BLaER1 (cell line): ENCODE results near the gene DIP2C.
"Not testable (repeated sequence)": the region's sequence is repeated elsewhere in the genome, so short reads cannot be mapped to it uniquely, and the experiment has no call there.

Experiments
- H3K27ac ChIP-seq: shearing (Covaris generic); formaldehyde crosslinking; 2 replicates; pipeline ENCODE4 v1.8.1; 2022
- H3K27me3 ChIP-seq: shearing (Covaris generic); formaldehyde crosslinking; 2 replicates; pipeline ENCODE4 v1.8.1; 2022
- H3K36me3 ChIP-seq: shearing (Covaris generic); formaldehyde crosslinking; 2 replicates; pipeline ENCODE4 v1.8.1; 2022
- H3K4me1 ChIP-seq: shearing (Covaris generic); formaldehyde crosslinking; 2 replicates; pipeline ENCODE4 v1.8.1; 2022
- H3K4me2 ChIP-seq: shearing (Covaris generic); formaldehyde crosslinking; 2 replicates; pipeline ENCODE4 v1.8.1; 2022
- H3K4me3 ChIP-seq: shearing (Covaris generic); formaldehyde crosslinking; 2 replicates; pipeline ENCODE4 v1.8.1; 2022
- H3K9ac ChIP-seq: shearing (Covaris generic); formaldehyde crosslinking; 2 replicates; pipeline ENCODE4 v1.8.1; 2022
- H3K9me3 ChIP-seq: shearing (Covaris generic); formaldehyde crosslinking; 2 replicates; pipeline ENCODE4 v1.8.1; 2022
- H4K20me1 ChIP-seq: shearing (Covaris generic); formaldehyde crosslinking; 2 replicates; pipeline ENCODE4 v1.8.1; 2022
- Cebpa-rat ChIP-seq: shearing (Covaris generic); IDR thresholded peaks from 2 replicates; pipeline ENCODE4 v1.8.1; 2022

DIP2C gene

DNA sequence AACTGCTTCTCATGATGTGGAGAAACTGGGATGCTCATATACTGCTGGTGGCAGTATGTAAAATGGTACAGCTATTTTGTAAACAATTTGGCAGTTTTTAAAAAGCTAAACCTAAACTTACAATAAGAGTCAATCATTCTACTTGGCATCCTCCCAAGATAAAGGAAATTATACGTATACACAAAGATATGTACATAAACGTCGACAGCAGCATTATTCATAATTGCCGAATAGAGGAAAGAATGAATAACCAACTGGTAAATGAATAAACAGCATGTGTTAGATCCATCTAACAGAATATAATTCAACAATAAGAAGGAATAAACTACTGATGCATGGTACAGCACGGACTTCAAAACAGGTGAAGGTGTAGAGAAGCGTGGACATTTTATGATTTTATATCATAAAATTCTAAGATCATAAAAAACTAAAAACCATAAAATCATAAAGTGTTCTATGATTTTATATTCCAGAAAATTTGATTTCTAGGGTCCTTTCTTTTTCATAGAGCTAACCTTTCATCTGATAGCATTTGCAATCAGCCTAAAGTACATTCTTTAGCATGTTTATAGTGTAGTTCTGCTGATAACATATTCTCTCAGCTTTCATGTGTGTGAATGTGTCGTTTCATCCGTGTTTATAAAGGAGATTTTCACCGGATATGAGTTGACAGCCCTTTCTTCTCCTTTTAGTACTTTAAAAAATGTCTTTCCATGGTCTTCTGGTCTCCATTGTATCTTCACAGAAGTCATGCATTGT lies 261.5 kb downstream of the DIP2C start:
- Histone ChIP-seq H4K20me1 (no peaks in the 10 kb centered on the region), H3K4me3 (no peak overlapping the region), H3K9ac (no peak overlapping the region), H3K36me3 (peaks cover 9% of the 10 kb centered on the region), H3K9me3 (no peaks in the 10 kb centered on the region), H3K4me2 (no peak overlapping the region), H3K27ac (no peak overlapping the region), H3K4me1 (no peaks in the 10 kb centered on the region), H3K27me3 (no peaks in the 10 kb centered on the region)
- no peak for TF ChIP-seq Cebpa-rat

DNA sequence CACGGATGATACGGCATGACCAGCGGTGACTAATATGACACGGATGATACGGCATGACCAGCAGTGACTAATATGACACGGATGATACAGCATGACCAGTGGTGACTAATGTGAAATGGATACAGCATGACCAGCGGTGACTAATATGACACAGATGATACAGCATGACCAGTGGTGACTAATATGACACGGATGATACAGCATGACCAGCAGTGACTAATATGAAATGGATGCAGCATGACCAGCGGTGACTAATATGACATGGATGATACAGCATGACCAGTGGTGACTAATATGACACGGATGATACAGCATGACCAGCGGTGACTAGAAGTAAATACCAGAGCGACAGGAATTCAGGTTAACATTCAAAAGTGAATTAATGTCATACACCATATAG lies 264.1 kb downstream of the DIP2C start:
- H3K4me3 ChIP-seq, H3K9me3 ChIP-seq, H3K4me2 ChIP-seq, H3K9ac ChIP-seq, H3K27me3 ChIP-seq, H3K4me1 ChIP-seq, H3K27ac ChIP-seq, H4K20me1 ChIP-seq: not testable (repeated sequence)
- H3K36me3 ChIP-seq, result peaks cover 26% of the 10 kb centered on the region

DNA sequence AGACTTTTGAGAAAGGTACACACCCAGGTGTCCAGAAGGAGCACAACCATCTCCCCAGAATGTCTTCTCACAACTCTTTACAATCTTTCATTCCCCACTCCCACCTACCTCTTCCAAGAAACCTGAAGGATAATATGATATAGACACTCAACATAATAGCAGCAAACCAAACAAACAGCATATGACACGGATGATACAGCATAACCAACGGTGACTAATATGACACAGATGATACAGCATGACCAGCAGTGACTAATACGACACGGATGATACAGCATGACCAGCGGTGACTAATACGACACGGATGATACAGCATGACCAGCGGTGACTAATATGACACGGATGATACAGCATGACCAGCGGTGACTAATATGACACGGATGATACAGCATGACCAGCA lies 264.7 kb downstream of the DIP2C start:
- peaks cover 33% of the 10 kb centered on the region for H3K36me3 ChIP-seq
- not testable (repeated sequence) for H3K27me3 ChIP-seq, H3K9me3 ChIP-seq, H3K27ac ChIP-seq, H3K4me1 ChIP-seq, H4K20me1 ChIP-seq, H3K9ac ChIP-seq, H3K4me2 ChIP-seq, H3K4me3 ChIP-seq

DNA sequence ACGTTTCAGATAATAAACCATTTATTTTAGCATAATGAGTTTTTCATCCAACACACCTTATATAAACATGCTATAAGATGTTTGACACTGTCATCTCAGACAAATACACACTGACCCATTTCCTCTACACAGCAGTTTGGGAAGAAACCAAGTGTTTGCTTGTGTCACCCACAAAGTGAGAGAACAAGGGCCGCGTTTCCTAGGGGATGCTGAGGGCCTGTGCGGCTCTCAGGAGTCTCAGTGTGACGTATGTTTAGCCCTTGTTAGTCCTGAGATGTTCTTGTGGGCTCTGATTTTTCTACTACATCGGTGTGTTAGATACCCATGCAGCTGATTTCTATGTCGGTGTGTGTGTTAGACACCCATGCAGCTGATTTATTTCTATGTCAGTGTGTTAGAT lies 266.3 kb downstream of the DIP2C start:
- Histone ChIP-seq H3K9ac (no peak overlapping the region), H3K4me2 (no peak overlapping the region)
- TF ChIP-seq Cebpa-rat, result no peak

DNA sequence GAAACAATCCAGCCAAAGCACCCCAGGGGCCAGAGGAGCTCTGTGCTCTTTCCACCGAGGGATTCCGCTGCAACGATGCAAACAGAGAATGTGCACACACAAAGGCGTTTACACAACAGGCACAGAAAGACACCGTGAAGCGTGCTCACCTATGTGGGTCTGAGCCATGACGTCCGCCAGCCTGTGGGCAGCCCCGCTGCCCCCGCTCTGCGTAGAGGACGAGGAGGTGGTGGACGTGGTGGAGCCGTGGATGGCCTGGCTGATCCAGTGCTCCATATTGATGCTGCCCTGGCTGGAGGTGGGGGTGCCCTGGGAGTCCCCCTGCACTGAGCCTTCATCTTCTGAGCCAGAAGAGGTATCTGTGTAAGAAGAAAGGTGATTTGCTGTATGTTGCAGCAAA lies 266.8 kb downstream of the DIP2C start:
- H3K9me3 ChIP-seq, result no peaks in the 10 kb centered on the region
- H3K4me2 ChIP-seq, result peak overlapping the region; percentile 9; the same call in 1 of the 2 replicates
- peaks cover 9% of the 10 kb centered on the region for H3K4me1 ChIP-seq
- H3K27ac ChIP-seq, result no peak overlapping the region
- 0 out of 2 replicates have a peak, but pooled peaks cover 4% of the 10 kb centered on the region for H4K20me1 ChIP-seq
- no peak overlapping the region for H3K4me3 ChIP-seq
- no peaks in the 10 kb centered on the region for H3K27me3 ChIP-seq
- TF ChIP-seq Cebpa-rat, result no peak
- peaks cover 50% of the 10 kb centered on the region for H3K36me3 ChIP-seq
- no peak overlapping the region for H3K9ac ChIP-seq

More for the DNA sequence above, 266.3 kb downstream of the DIP2C start:
- H3K27me3 ChIP-seq, result no peaks in the 10 kb centered on the region
- no peaks in the 10 kb centered on the region for H3K9me3 ChIP-seq
- H4K20me1 ChIP-seq, result 0 out of 2 replicates have a peak, but pooled peaks cover 4% of the 10 kb centered on the region
- H3K36me3 ChIP-seq, result peaks cover 48% of the 10 kb centered on the region
- peaks cover 9% of the 10 kb centered on the region for H3K4me1 ChIP-seq
- no peak overlapping the region for H3K4me3 ChIP-seq
- no peak overlapping the region for H3K27ac ChIP-seq

DNA sequence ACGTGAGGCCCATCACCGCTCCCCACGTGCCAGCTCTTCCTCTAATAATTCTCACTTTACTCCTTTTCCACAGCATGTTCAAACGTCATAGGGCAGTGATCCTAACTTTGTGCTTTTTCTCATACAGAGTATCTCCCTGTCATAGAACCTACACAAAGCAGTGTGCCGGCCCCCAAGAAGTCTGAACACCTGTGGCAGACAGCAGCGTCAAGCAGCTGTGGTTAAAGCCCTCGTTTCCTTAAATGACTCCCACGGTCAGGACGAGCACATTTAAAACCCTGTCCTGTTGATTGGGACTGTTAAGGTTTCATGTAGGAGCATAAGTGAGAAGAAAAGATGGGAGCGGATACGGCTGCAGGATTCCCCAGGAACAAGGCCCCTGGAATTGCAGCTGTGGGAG lies 267.2 kb downstream of the DIP2C start:
- H3K9me3 ChIP-seq, result no peaks in the 10 kb centered on the region
- no peak overlapping the region for H3K9ac ChIP-seq
- no peaks in the 10 kb centered on the region for H3K27me3 ChIP-seq
- peak overlapping the region; percentile 9; the same call in 1 of the 2 replicates for H3K4me2 ChIP-seq
- TF ChIP-seq Cebpa-rat, result no peak
- H4K20me1 ChIP-seq, result 0 out of 2 replicates have a peak, but pooled peaks cover 4% of the 10 kb centered on the region
- no peak overlapping the region for H3K4me3 ChIP-seq
- no peak overlapping the region for H3K27ac ChIP-seq
- H3K4me1 ChIP-seq, result peaks cover 9% of the 10 kb centered on the region
- peaks cover 52% of the 10 kb centered on the region for H3K36me3 ChIP-seq

DNA sequence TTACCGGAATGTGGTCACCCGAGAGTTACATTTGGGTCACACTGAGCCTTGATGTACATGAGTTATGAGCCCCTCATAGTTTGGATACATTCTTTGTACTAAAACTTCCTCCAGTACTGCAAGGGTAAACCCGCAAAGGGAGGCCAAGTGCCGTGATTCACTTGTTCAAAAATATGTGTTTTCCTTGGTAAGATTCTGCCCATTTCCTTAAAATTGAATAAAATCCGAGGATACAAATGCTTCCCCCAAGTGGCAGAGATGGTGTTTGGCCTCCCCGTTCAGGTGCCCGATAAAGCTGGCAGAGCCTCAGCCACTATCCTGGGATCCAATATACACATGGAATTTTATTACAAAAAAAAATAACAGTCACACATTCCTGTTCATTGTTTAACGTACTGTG lies 268.3 kb downstream of the DIP2C start:
- no peak overlapping the region for H3K9ac ChIP-seq

DNA sequence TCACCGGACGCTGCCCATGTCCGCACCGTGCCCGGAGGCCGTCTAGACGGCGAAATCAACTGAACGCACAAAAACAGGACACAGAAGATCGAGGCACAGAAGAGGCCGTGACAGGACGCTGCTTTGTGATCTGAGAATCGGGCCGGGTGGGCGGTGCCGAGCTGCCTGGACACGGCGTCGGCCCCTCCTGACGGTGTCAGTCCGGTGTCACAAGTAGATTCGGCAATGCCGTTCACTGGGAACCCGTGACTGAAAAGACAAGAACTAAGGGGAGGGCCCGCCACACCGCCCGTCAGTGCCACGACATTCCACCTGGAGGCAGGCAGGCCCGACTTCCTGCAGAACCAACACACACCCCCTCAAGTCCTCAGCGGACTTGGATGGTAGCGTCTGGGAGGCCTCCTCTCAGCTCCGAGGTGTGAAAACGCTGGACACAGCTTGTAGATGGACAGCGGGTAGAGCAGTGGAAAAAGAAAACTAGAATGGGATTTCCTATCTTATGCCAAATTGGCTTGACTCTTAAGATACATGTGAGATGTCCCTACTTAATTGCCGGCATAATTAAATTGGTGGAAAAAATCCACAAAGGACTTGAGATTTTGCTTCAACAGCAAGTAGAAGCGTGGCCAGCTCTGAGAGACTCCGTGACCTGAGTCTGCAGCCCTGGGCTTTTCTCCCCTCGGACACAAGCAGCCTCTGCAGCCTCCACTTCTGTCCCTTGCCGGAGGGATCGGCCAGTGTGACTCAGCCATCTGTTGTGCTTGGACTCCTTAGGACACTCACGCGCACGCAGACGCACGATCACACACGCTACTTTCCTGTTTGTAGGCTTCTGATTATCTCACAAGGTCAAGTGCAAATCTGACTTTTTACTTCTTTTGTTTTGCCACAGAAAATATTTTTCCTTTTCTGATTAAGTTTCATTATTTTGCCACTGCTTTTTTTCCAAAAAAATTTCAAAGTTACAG lies 269.0 kb downstream of the DIP2C start:
- H3K36me3 ChIP-seq, result peaks cover 67% of the 10 kb centered on the region
- H3K4me2 ChIP-seq, result no peak overlapping the region
- H4K20me1 ChIP-seq, result 0 out of 2 replicates have a peak, but pooled peaks cover 4% of the 10 kb centered on the region
- H3K4me3 ChIP-seq, result no peak overlapping the region
- H3K9ac ChIP-seq, result no peak overlapping the region
- no peaks in the 10 kb centered on the region for H3K9me3 ChIP-seq
- peaks cover 9% of the 10 kb centered on the region for H3K4me1 ChIP-seq
- H3K27me3 ChIP-seq, result no peaks in the 10 kb centered on the region
- TF ChIP-seq Cebpa-rat, result no peak
- H3K27ac ChIP-seq, result no peak overlapping the region

More for the DNA sequence above, 268.3 kb downstream of the DIP2C start:
- no peak overlapping the region for H3K4me3 ChIP-seq
- H4K20me1 ChIP-seq, result 0 out of 2 replicates have a peak, but pooled peaks cover 4% of the 10 kb centered on the region
- H3K36me3 ChIP-seq, result peaks cover 61% of the 10 kb centered on the region
- no peak for TF ChIP-seq Cebpa-rat
- no peaks in the 10 kb centered on the region for H3K27me3 ChIP-seq
- no peak overlapping the region for H3K27ac ChIP-seq
- H3K4me1 ChIP-seq, result peaks cover 9% of the 10 kb centered on the region
- H3K4me2 ChIP-seq, result no peak overlapping the region
- H3K9me3 ChIP-seq, result no peaks in the 10 kb centered on the region

DNA sequence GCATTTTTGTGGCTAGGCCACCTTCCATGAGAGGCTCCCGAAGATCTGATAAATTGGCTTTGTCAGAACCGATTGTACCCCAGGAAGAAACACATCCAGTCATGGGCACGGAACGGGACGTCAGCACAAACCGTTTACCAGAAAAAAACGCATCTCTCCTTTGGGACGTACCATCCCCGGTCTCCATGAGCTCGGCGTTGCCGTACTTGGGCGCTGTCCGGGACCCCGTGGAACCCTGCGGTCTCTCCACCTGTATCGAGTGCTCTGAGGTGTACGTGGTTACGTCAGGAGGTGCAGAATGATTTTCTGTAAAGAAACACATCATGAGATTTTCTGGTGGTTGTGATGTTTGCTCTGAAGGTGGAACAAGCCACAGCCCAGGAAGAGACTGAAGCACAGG lies 270.6 kb downstream of the DIP2C start:
- Histone ChIP-seq H3K4me3 (no peak overlapping the region), H4K20me1 (0 out of 2 replicates have a peak, but pooled peaks cover 4% of the 10 kb centered on the region), H3K4me2 (no peak overlapping the region), H3K9me3 (no peaks in the 10 kb centered on the region), H3K4me1 (peaks cover 9% of the 10 kb centered on the region), H3K9ac (no peak overlapping the region), H3K27ac (no peak overlapping the region), H3K36me3 (peaks cover 76% of the 10 kb centered on the region), H3K27me3 (no peaks in the 10 kb centered on the region)
- no peak for TF ChIP-seq Cebpa-rat

DNA sequence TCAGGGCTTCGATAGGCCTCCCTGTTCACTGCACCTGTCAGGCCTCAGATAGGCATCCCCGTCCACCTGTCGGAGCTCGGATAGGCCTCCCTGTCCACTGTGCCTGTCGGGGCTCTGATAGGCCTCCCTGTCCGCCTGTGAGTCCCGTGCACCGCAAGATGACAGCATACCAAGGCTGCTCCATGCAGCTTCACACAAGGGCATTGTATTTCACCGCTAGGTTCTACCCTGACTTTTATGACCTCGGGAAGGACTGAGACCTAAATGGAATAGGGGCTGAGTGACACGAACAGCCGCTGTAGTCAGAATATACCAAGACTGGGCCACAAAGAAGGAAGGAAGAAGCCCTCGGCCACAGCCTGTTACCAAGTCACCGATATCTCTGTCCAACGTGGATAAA lies 271.2 kb downstream of the DIP2C start:
- H3K27ac ChIP-seq, result no peak overlapping the region
- no peak overlapping the region for H3K4me3 ChIP-seq
- H3K9me3 ChIP-seq, result no peaks in the 10 kb centered on the region
- TF ChIP-seq Cebpa-rat, result no peak
- no peak overlapping the region for H3K9ac ChIP-seq
- peaks cover 82% of the 10 kb centered on the region for H3K36me3 ChIP-seq
- H4K20me1 ChIP-seq, result 0 out of 2 replicates have a peak, but pooled peaks cover 4% of the 10 kb centered on the region
- peaks cover 9% of the 10 kb centered on the region for H3K4me1 ChIP-seq
- no peak overlapping the region for H3K4me2 ChIP-seq
- H3K27me3 ChIP-seq, result no peaks in the 10 kb centered on the region
